ENCODE data around the gene SPESP1.

Gene SPESP1

DNA sequence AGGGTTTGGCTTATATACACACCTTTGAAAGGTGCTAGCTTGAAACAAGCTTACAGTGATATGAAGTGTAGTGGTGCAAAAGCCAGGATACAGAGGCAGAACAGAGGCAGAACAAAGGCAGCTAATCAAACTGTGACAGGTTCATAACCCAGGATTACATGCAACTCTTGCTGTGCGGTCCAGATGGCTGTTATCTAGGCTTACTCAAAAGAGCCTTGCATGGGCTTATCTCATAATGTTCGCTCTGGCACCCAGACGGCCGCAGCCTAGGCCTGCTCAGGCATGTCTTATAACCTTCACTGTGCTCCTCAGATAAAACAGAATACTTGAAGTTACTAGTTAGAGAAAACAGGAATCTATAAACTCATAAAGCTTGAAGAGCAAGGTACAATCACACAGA is 61.4 kb downstream of the SPESP1 start:
- no peak for DNase-seq (ENCODE audit: low read depth in 2 of 2)

DNA sequence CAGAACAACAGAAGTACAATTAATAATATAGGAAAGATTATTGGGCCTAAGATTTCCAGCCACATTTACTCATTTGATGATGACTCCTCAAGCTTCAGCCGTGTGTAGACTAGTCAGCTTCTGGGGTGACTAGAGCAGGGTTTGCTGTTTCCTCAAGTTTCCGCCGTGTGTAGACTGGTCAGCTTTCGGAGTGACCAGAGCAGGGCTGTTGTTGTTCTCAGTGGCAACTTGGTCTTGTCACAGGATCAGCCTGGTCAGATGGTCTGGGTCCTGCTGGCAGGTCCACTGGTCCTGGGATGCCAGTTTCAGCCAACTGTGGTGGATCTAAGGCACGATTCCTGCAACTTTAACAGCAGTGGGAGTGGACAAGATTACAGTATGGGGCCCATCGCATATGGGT is 62.4 kb downstream of the SPESP1 start:
- no peak for DNase-seq (ENCODE audit: low read depth in 2 of 2)

DNA sequence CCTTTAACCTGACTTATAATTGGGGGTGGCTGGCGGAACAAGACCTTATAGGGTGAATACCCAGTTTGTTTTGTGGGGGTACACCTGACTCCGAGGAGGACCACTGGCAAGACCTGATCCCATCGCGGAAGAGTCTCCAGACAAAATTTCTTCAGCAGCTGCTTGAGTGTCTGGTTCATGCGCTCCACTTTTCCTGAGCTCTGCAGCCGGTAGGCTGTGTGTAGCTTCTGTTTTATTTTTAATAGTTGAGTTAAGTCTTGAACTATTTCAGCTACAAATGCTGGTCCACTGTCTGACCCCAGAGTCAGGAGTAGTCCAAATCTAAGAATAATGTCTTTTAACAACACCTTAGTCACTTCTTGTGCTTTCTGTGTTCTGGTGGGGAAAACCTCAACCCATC is 63.0 kb downstream of the SPESP1 start:
- DNase-seq (ENCODE audit: low read depth in 2 of 2): no peak

DNA sequence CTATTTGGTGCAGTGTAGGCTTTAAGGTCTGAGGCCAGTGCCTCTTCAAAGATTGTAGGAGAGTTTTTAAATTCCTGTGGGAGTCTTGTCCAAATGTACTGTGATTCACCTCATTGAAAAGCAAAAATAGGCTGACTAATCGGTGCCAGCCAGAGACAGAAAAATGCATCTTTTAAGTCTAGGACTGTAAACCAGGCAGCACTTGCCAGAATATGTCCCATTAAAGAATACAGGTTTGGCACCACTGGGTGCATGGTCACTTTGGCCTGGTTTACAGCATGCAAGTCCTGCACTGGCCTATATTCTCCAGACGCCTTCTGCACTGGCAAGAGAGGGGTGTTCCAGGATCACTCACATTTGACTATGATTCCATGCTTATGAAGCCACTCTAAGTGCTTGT is 63.8 kb downstream of the SPESP1 start:
- DNase-seq (ENCODE audit: low read depth in 2 of 2): no peak

DNA sequence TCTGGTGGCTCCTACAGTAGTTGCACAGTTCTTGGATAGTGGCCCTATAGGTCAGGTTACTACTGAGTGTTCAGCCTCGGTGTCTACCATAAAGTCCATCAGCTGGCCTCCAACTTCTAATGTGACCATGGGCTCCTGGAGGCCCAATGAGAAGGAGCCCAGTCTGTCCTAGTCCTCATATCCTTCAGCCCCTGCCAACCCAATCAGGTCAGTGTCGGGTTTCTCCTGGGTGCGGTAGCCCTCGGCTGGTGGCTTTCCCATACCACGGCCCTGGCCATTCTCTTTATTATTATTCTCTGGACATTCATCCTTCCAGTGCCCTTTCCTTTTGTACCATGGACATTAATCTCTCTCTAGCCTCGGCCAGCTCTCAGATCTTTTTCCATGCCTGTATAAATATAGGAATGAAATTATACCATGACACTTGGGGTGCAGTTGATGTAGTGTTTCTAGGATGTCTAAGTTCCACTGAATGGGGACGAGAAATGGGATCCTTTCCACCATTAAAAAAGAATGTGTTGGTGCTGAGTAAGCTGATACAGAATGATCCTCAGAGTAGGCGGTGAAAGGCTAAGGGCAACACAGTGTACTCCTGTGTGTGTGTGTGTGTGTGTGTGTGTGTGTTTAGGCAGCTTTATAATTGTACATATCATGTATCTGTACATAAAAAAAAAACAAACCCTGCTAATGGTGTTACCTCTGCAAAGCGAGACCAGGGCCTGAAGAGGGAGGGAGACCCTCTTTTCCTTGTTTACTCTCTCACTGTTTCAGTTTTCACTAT is 64.8 kb downstream of the SPESP1 start:
- DNase-seq (ENCODE audit: low read depth in 2 of 2): no peak

Measured in stimulated activated CD4-positive, alpha-beta T cell treated with anti-CD3 and anti-CD28 coated beads, Interleukin-12 subunit alpha, Interleukin-12 subunit beta, amount 100 ng/mL, for 24 hours (primary cell).